HCT116 (cell line): Measurements from ENCODE around the gene GABPA. TPM values are rescaled to one million over a fixed set of nuclear protein-coding genes. Genes with fewer than 3 reads are reported as not detected.

Source experiments
- ATAC-seq: fragments of 200-7000 bp; cut with Tn5 transposase; 2 replicates; pipeline ENCODE4 v1.9.1; 2020; ENCODE audit warnings: mild to moderate bottlenecking, moderate library complexity
- BruUV-seq: library from RNA; stranded (reverse); fragments of 400-500 nt; replicated peaks from 2 replicates; lab custom pipeline; 2021; lab: Mats Ljungman, UMichigan
- CTCF ChIA-PET: fragments of 300-600 bp; sonication (Branson Sonifier 250); formaldehyde crosslinking; loops from one replicate; lab custom pipeline; 2021; ENCODE audit warnings: antibody characterized with exemption; lab: Charles Lee
- POLR2A ChIA-PET: fragments of 300-600, 350-600 bp; sonication (Branson Sonifier 250); formaldehyde crosslinking; loops from one replicate; lab custom pipeline; 2021; ENCODE audit warnings: antibody characterized with exemption; lab: Charles Lee
- RAD21 ChIA-PET, 2 experiments: fragments of 300-600 bp; sonication (Branson Sonifier 250); formaldehyde crosslinking; loops; one replicate each; lab custom pipeline; 2023; ENCODE audit warnings: low total read pairs in 2 of 2; ENCODE audit not compliant: uncharacterized antibody in 2 of 2, unreplicated experiment in 2 of 2, low non-redundant PET in 1 of 2; lab: Charles Lee
- DNase-seq: peaks from one replicate; pipeline ENCODE4 v3.0.0-alpha.2; 2010; ENCODE audit warnings: low read depth, low spot score
- H2AFZ ChIP-seq: fragments of 200-600 bp; shearing (Covaris generic), sonication (generic); 2 replicates; pipeline ENCODE4 v1.6.1; 2017; ENCODE audit warnings: low read depth, mixed run types, mixed read lengths, antibody characterized with exemption, low read length; ENCODE audit not compliant: poor library complexity, severe bottlenecking
- H3K27ac ChIP-seq: 2 replicates; pipeline ENCODE4 v1.5.1; 2012; ENCODE audit warnings: low read depth, low read length
- H3K27me3 ChIP-seq: fragments of 200-600 bp; sonication (generic); 2 replicates; pipeline ENCODE4 v1.6.1; 2016; ENCODE audit warnings: mixed run types, low read length, mixed read lengths; ENCODE audit not compliant: insufficient read depth
- H3K36me3 ChIP-seq, 2 experiments: fragments of 200-500 bp in 1 of 2; fragments of 200-600 bp in 1 of 2; sonication (Bioruptor generic) in 1 of 2; sonication (generic) in 1 of 2; 2 replicates each; pipeline versions ENCODE4 v1.5.1 to v1.6.1; 2014 to 2016; ENCODE audit warnings: low read length in 2 of 2, inconsistent platforms in 1 of 2, mixed read lengths in 1 of 2, mixed run types in 1 of 2; ENCODE audit not compliant: insufficient read depth in 2 of 2, control insufficient read depth in 1 of 2
- H3K4me1 ChIP-seq, 2 experiments: fragments of 200-600 bp in 1 of 2; sonication (generic) in 1 of 2; 2 replicates each; pipeline versions ENCODE4 v1.5.1 to v1.6.1; 2012 to 2017; ENCODE audit warnings: low read length in 2 of 2, inconsistent platforms in 1 of 2, mild to moderate bottlenecking in 1 of 2, mixed read lengths in 1 of 2, mixed run types in 1 of 2, moderate library complexity in 1 of 2; ENCODE audit not compliant: insufficient read depth in 2 of 2, control insufficient read depth in 1 of 2
- H3K4me2 ChIP-seq: fragments of 200-600 bp; sonication (generic); 2 replicates; pipeline ENCODE4 v1.6.1; 2017; ENCODE audit warnings: mixed run types, low read length, mixed read lengths
- H3K4me3 ChIP-seq, 2 experiments: fragments of 200-600 bp in 1 of 2; sonication (generic) in 1 of 2; replicated peaks in 1 of 2; 2 replicates each; pipeline ENCODE4 v1.5.1; 2011 to 2016; ENCODE audit warnings: low read length in 2 of 2, control low read depth in 1 of 2, low read depth in 1 of 2, mild to moderate bottlenecking in 1 of 2, mixed read lengths in 1 of 2, mixed run types in 1 of 2
- H3K79me2 ChIP-seq: fragments of 200-600 bp; sonication (generic); 2 replicates; pipeline ENCODE4 v1.6.1; 2017; ENCODE audit warnings: mild to moderate bottlenecking, mixed run types, low read length, moderate library complexity, mixed read lengths; ENCODE audit not compliant: insufficient read depth
- H3K9ac ChIP-seq: fragments of 200-600 bp; sonication (generic); 2 replicates; pipeline ENCODE4 v1.6.1; 2016; ENCODE audit warnings: low read length, mixed read lengths
- H3K9me2 ChIP-seq: fragments of 200-600 bp; sonication (generic), shearing (Covaris generic); 2 replicates; pipeline ENCODE4 v1.6.1; 2017; ENCODE audit warnings: mixed run types, mild to moderate bottlenecking, moderate library complexity; ENCODE audit not compliant: insufficient read depth
- H3K9me3 ChIP-seq, 2 experiments: fragments of 200-500 bp in 1 of 2; fragments of 200-600 bp in 1 of 2; sonication (Bioruptor generic) in 1 of 2; sonication (generic) in 1 of 2; 2 replicates each; pipeline ENCODE4 v1.6.1; 2014 to 2017; ENCODE audit warnings: low read length in 2 of 2, mixed read lengths in 2 of 2, inconsistent platforms in 1 of 2, low read depth in 1 of 2, mild to moderate bottlenecking in 1 of 2, mixed run types in 1 of 2, moderate library complexity in 1 of 2; ENCODE audit not compliant: control insufficient read depth in 1 of 2, insufficient read depth in 1 of 2
- H4K20me1 ChIP-seq: fragments of 200-600 bp; sonication (generic), shearing (Covaris generic); 2 replicates; pipeline ENCODE4 v1.6.1; 2017; ENCODE audit warnings: mixed run types, mild to moderate bottlenecking, moderate library complexity; ENCODE audit not compliant: insufficient read depth
- CBX3 ChIP-seq: IDR thresholded peaks from 2 replicates; pipeline ENCODE4 v1.6.1; 2012; ENCODE audit warnings: low read depth
- EGR1 ChIP-seq: IDR thresholded peaks from 2 replicates; pipeline ENCODE4 v1.6.1; 2012; ENCODE audit warnings: low read depth
- JUND ChIP-seq: IDR thresholded peaks from 2 replicates; pipeline ENCODE4 v1.6.1; 2012
- POLR2AphosphoS5 ChIP-seq: IDR thresholded peaks from 2 replicates; pipeline ENCODE4 v1.6.1; 2011; ENCODE audit warnings: mild to moderate bottlenecking, low read depth, low read length, moderate library complexity
- RAD21 ChIP-seq: IDR thresholded peaks from 2 replicates; pipeline ENCODE4 v1.6.1; 2012; ENCODE audit warnings: low read depth, mild to moderate bottlenecking
- TCF7L2 ChIP-seq: IDR thresholded peaks from 2 replicates; pipeline ENCODE4 v1.7.0; 2011; ENCODE audit warnings: borderline replicate concordance, inconsistent platforms; ENCODE audit not compliant: insufficient read depth, insufficient read length; ENCODE audit errors: extremely low read depth
- intact Hi-C: fragments of 100-400 bp; cut with micrococcal nuclease; formaldehyde crosslinking; loops from 2 replicates; pipeline ENCODE4 v1.10.0; 2022
- total RNA-seq: library from RNA; stranded (reverse); gene quantifications from one replicate; pipeline ENCODE4 v1.2.1, GENCODE V29; 2021; ENCODE audit not compliant: unreplicated experiment
- TF ChIP-seq, protein P1 (sequence below): IDR thresholded peaks from 2 replicates; pipeline ENCODE4 v1.6.1; 2012; ENCODE audit warnings: low read depth
- TF ChIP-seq, protein P2 (sequence below): IDR thresholded peaks from 2 replicates; pipeline ENCODE4 v1.6.1; 2012

GABPA gene
- total RNA-seq, 1 experiment from 2014 or later, result 23.6 TPM

DNA sequence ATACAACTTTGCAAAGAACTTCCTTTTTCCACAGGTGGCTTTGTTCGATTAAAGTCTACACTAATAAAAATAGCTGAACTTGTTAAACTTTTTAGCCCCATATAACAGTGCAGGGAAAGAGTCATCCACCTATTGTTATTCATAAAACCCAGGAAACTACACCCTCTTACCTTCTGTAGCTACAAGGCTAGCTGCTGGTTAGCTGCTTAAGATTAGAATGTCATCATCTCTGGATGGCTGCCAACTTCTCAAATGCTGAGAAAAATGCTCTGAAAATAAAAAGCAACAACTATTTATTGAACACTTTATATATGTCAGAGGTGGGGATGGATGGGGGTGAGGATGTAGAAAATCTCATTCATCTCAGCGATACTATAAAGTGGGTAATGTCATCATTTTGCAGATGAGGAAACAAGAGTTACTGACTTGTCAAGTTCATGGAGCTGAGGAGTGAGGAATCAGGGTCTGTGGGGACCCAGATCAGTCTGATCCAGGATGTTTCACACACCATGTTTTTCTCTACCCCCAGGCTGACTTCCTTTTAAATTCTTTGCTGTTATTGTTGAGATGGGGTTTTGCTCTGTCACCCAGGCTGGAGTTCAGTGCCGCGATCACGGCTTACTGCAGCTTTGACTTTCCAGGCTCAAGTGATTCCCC is 17.2 kb upstream of the GABPA start:
- ATAC-seq (no peak), DNase-seq (no peak)
- Histone ChIP-seq H3K27me3 (no peaks in the 10 kb centered on the region), H3K79me2 (no peaks in the 10 kb centered on the region), H4K20me1 (no peaks in the 10 kb centered on the region), H3K4me2 (no peak overlapping the region), H3K4me3 (no peak overlapping the region), H3K4me1 (no peaks in the 10 kb centered on the region), H3K9ac (no peak overlapping the region), H2AFZ (no peak overlapping the region), H3K9me2 (no peaks in the 10 kb centered on the region), H3K36me3 (peaks cover under 1 to 4% of the 10 kb centered on the region in 2 experiments; a peak in 2 of 4 replicates), H3K27ac (no peak overlapping the region), H3K9me3 (no peaks in the 10 kb centered on the region)
- ChIA-PET RAD21 (no interaction called here), POLR2A (no interaction called here), CTCF (interaction anchor here (1.9 kb wide), 1 partner anchor 9 kb away, joined by 10 read pairs; no protein-coding TSS in a partner anchor)
- TF ChIP-seq EGR1, result no peak
- no peak for TF ChIP-seq JUND
- TF ChIP-seq, protein P1, sequence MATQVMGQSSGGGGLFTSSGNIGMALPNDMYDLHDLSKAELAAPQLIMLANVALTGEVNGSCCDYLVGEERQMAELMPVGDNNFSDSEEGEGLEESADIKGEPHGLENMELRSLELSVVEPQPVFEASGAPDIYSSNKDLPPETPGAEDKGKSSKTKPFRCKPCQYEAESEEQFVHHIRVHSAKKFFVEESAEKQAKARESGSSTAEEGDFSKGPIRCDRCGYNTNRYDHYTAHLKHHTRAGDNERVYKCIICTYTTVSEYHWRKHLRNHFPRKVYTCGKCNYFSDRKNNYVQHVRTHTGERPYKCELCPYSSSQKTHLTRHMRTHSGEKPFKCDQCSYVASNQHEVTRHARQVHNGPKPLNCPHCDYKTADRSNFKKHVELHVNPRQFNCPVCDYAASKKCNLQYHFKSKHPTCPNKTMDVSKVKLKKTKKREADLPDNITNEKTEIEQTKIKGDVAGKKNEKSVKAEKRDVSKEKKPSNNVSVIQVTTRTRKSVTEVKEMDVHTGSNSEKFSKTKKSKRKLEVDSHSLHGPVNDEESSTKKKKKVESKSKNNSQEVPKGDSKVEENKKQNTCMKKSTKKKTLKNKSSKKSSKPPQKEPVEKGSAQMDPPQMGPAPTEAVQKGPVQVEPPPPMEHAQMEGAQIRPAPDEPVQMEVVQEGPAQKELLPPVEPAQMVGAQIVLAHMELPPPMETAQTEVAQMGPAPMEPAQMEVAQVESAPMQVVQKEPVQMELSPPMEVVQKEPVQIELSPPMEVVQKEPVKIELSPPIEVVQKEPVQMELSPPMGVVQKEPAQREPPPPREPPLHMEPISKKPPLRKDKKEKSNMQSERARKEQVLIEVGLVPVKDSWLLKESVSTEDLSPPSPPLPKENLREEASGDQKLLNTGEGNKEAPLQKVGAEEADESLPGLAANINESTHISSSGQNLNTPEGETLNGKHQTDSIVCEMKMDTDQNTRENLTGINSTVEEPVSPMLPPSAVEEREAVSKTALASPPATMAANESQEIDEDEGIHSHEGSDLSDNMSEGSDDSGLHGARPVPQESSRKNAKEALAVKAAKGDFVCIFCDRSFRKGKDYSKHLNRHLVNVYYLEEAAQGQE, result no peak
- no peak for TF ChIP-seq POLR2AphosphoS5
- no peak for TF ChIP-seq CBX3
- no peak for TF ChIP-seq RAD21
- TF ChIP-seq TCF7L2, result no peak
- TF ChIP-seq, protein P2, sequence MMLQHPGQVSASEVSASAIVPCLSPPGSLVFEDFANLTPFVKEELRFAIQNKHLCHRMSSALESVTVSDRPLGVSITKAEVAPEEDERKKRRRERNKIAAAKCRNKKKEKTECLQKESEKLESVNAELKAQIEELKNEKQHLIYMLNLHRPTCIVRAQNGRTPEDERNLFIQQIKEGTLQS, result no peak
- BruUV-seq, result no TSS peak
- intact Hi-C loops, result no loop called here
